Activated T-cell treated with anti-CD3 and anti-CD28 coated beads for 48 hours (primary cell): ENCODE data around the gene ACTG2.

ENCODE experiments used
- DNase-seq: peaks from one replicate; pipeline ENCODE4 v3.0.0-alpha.2; 2020; ENCODE audit warnings: low read depth

ACTG2 gene

GRCh38 chr2:73969356-73969755, 76.5 kb downstream of the ACTG2 start:
- no peak for DNase-seq
